Spleen (tissue), 7 donors: ENCODE data around the gene XPNPEP1.

Source experiments
- CTCF ChIP-seq, 11 experiments: fragments of 200-600 bp in 7 of 11; fragments of 450-650 bp in 4 of 11; sonication (generic) in 4 of 11; IDR thresholded peaks in 8 of 11; conservative IDR thresholded peaks in 3 of 11; 1 replicate in 7 of 11; 2 replicates in 4 of 11; pipeline versions ENCODE4 v1.4.0 to v1.8.0; 2016 to 2021; ENCODE audit warnings: antibody characterized with exemption in 11 of 11, inconsistent platforms in 4 of 11, mild to moderate bottlenecking in 1 of 11
- POLR2A ChIP-seq, 3 donors: fragments of 450-650 bp; IDR thresholded peaks; one replicate each; pipeline ENCODE4 v1.5.1; 2017; ENCODE audit warnings: antibody characterized with exemption in 3 of 3, mild to moderate bottlenecking in 1 of 3
- POLR2AphosphoS5 ChIP-seq, 3 donors: sonication (generic); formaldehyde crosslinking; IDR thresholded peaks; one replicate each; pipeline ENCODE4 v1.5.1; 2017; ENCODE audit warnings: antibody characterized with exemption in 3 of 3
- donor health status: DM: no; HTN: no; CAD: no; lungs with moderate emphysema.
- donor health status: DM: no; HTN: no; CAD: no.
- donor health status: DM: no; HTN: no; CAD: no.

- TF ChIP-seq CTCF (IDR thresholded peaks at IDR 0.05 in 8 of 11, conservative IDR thresholded peaks at IDR 0.05 in 3 of 11) (no peak), POLR2A (IDR thresholded peaks at IDR 0.05) (no peak), POLR2AphosphoS5 (IDR thresholded peaks at IDR 0.05) (no peak)
These were observed 59.5 kb downstream of the XPNPEP1 start for GRCh38 chr10:109863775-109864174.
